Stimulated activated CD4-positive, alpha-beta T cell treated with anti-CD3 and anti-CD28 coated beads, Interleukin-4, amount 100 ng/mL, for 48 hours (primary cell): ENCODE results near the gene LURAP1L.
"Not testable (repeated sequence)": the region's sequence is repeated elsewhere in the genome, so short reads cannot be mapped to it uniquely, and the experiment has no call there.

ENCODE experiments used
- DNase-seq, 2 donors: peaks; one replicate each; pipeline ENCODE4 v3.0.0-alpha.2; 2020; ENCODE audit warnings: low read depth in 2 of 2

LURAP1L gene

DNA sequence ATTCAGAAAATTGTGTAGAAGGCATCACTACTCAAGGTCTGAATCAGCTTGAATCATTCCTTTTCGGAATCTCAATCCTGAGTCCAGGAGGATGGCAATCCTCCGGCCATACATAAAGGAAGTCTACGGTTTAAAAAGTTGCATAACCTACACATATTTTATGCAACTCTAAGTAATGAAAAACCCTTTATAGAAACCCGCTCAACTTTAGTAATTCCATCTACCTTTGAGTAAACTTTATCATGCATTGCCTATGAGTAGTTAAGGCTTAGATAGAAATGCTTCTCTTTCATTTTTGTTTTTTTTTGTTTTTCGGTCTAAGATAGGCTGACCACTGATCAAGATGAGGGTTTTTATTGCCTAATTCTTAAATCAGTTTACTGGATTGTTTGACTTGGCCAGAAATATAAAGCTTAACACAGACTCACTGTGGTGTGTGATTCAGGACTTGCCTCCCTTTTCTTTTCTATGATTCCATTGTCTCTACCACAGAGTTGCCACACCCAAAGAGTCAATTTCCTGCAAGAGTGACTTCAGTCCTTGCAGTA lies 85.0 kb downstream of the LURAP1L start:
- no peak for DNase-seq

DNA sequence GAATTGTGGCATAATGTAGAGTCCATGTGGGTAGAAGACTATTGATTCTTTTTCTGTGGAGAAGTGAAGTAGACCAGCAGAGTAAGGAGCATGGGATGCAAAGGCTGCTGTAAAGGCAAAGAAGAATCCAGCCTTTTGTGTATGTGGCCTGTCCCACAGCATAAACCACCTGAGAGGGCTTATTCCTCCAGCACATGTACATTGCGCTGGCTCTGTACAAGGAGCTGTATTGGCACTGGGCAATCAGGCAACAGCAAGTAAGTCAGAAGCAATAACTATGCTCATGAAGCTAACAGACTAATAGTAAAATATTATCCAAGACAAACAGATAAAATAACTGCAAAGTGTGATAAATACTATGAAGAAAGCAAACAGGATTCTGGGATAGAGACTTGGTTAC lies 86.2 kb downstream of the LURAP1L start:
- DNase-seq = no peak

- DNase-seq = no peak
Observed at GRCh38 chr9:12862611-12863410, 88.0 kb downstream of the LURAP1L start.

- no peak for DNase-seq
Observed at GRCh38 chr9:12863618-12864017, 88.8 kb downstream of the LURAP1L start.

DNA sequence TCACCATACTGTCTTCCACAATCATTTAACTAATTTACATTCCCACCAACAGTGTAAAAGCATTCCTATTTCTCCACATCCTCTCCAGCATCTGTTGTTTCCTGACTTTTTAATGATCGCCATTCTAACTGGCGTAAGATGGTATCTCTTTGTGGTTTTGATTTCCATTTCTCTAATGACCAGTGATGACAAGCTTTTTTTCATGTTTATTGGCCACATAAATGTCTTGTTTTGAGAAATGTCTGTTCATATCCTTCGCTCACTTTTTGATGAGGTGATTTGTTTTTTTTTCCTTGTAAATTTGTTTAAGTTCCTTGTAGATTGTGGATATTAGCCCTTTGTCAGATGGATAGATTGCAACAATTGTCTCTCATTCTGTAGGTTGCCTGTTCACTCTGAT lies 90.6 kb downstream of the LURAP1L start:
- DNase-seq = not testable (repeated sequence)
